HUDEP-2 (cell line): Measurements from ENCODE around the gene ANKRD23.

Experiments
- DNase-seq, 76 experiments: peaks; one replicate each; lab custom pipeline; 2025; ENCODE audit not compliant: unreplicated experiment in 76 of 76; lab: John Stamatoyannopoulos, UW

The ANKRD23 gene

DNA sequence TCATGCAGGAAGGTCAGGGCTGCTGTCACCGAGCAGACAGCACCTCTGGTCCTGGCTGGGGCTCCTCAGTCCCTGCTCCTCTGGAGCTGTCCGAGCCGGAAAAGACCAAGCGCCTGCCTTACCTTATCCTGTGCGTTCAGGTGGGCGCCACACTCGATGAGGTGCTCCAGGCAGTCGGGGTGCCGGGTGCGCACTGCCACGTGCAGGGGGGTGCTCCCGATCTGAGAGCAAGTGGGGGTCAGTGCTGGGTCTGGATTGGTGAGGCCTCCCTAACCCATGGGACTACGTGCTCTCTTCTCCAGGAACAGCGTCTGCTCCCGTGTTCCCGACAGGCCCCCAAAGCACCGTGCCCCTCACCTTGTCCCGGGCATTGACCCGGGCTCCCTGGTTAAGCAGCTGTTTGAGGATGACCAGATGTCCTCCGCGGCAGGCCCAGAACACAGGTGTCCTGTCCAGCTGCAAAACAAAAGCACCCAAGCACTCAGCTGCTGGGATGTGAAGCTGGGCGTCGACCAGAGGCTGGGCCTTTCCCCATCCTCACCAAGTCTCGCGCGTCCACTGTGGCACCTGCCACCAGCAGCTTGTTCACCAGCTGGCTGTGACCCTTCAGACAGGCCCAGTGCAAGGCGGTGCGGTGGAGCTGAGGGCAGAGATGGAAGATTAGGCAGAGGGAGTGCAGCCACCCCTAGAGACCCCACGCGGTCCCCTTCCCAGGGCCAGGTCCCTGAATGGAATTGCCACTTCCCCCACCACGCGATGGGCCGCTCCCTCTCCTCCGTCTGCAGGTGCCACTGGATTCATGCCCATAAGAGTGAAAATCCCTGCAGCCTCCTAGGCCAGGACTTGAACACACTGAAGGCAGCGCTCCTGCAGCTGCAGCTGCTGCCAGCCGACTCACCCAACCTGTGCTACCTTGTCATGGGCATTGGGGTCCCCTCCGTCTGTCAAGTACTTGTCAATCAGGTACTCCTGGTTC lies 3.7 kb downstream of the ANKRD23 start:
- no peak for DNase-seq

DNA sequence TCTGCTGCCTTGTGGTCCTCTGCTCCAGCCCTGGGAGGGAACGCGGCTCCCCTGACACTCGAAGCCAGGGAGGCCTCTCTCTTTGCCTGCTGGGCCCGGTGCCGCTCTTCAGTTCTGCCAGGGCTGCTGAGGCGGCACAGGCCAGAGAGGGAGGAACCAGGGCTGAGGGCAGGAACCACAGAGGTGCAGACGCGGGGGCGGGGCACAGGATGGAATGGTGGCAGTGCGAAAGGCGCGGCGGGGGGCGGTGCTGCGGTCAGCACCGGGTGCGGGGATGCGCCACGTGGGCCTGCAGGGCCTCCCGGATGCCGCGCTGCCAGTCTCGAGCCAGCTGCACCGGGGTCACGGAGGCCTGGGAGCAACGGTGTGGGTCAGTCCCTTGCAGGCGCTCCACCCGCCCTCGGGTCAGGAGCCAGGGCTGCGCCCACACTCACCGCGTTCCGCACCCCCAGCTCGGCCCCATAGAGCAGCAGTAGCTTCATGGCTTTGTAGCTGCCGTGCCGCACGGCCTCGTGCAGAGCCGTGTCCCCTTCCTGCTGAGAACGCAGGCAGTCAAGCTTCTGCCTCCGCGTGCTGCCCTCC lies 4.4 kb downstream of the ANKRD23 start:
- peak in 59 of 76 experiments; percentile 4 to 80 (median 47) for DNase-seq

DNA sequence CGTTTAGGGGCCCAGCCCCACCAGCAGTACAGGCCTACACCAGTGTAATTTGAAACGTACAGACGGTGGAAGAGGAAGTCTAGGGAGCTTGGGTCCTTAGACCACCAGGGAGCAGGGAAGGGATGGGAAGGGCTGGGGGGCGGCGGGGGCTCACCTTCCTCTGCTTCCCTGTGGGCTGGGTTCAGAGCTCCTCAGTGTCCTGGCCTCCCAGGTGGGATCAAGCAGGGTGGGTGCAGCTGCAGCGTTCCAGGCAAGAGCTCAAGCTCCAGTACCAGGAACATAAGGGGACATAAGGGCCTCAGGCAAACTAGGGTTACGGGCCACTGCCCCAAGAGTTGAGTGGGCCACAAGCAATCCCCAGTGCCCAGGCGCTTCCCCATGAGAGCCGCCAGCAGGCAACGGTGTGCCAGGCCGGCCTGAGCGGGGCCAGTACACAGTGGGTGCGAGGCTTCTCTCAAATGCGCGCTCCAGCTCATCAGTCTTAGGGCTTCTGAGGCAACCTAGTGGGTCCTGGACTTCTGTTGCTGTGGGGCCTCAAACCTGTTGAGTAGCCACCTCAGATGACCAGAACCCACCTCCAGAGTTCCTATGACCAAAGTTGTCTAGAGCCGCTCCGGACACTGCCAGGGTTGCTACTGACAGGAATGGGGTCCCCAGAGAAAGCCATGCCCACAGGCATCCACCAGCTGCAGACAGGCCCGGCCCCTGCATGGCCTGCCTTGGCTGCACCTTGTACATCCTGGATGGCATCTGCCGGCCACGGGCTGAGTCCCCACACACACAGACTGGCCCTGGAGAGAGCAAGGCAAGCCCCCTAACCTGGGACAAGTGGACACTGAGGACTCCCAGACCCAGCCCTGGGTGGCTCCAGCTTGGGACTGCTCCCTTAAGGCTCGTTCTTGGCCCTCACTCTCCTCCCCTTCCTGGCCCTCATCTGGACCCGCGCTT lies 5.2 kb downstream of the ANKRD23 start:
- no peak for DNase-seq

DNA sequence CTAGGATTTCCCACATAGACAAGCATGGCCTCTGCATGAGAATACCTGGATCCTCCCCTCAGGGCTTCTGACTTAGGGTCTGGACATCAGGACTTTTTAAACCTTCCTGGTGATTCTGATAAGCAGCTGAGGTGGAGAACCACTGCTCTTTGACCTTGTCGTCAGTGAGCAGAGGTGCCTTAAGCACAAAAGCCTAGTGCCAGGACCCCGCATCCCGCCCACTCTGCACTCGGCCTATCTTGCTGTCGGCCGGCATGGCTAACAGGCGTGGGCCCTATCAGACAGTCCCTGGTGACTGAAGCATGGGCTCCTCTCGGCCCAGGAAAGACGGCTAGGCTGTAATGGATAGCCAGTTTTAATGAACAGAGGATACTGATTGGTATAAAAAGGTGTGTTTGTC lies 6.2 kb downstream of the ANKRD23 start:
- DNase-seq = no peak

DNA sequence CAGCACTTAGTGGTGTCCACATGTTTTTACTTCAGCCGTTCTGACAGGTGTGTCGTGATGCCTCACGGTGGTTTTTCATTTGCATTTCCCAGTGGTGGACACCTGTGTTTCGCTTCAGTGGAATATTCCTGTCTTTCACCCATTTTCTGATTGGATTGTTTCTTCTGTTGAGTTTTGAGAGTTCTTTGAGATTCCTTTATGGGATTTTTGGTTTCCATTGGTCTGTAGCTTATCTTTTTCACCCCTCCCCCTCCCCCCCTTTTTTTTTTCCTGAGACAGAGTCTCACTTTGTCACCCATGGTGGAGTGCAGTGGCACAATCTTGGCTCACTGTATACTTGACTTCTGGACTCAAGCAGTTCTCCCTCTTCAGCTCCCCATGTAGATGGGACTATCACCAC lies 8.0 kb downstream of the ANKRD23 start:
- DNase-seq = no peak

DNA sequence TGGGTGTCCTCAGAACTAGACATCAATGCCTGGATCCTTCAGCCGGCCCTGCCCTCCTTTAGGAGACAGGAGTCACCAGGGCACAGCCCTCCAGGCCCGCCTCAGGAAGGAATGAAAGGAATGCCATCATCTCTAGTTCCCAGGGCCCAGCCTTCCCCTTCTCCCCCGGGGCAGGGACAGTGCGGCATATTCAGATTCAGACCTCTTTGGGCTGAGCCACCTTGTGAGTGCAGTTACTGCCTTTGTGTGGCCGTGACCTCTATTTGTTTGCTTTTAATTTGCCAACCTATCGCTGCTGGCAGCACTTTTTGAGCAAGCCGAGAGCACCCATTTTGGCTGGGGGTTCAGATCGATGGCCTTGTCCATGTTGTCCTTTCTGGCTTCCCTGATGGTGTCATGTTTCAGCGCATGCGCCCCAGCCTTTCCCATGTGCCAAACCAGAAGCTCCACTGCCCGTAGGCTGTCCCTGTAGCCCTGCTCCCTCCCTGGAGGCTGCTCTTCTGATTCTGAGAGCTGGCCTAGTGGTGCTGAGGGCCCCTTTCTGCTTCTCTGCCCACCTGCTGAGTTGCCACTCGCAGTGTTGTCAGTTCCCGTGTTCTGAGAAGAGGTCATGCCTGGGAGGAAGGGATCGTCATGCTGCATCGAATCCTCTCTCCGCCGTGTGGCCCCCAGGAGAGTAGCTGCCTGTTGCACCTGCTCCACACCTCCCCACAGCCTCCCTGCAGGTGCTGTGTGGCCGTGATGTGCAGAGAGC lies 10.9 kb downstream of the ANKRD23 start:
- DNase-seq = no peak

DNA sequence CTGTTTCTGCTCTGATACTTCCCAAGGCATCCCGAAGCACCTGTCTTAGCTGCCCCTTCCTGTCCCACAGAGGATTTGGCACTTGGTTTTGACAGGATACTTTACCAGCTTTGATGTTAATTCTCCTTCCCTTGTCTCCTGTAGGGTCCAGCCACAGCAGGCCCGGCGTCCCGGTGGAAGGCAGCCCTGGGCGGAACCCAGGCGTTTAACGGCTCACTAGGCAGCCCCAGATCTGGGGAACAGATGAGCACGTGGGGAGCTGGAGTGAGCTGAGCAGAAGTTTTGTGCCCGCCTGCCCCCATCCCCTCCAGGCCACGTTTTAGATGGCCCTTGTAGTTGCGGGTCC lies 11.4 kb downstream of the ANKRD23 start:
- no peak for DNase-seq

DNA sequence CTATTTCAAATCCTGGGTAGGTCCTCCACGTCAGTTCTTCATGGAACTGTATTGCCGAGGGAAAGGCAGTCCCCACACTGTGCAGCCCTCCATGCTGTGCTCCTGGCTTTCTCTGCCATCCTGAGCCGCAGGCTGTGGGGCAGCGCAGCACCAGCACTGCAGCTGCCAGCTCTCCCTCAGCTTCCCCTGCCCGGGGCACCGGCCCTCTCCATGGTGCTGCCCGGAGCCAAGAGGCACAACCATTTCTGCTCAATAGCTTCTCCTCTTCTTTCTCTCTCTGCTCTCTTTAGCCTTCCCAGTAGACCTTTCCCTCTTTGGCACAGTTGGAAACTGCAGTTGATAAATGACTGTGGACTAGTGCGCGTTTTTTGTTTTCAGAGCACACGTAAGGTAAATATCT lies 12.1 kb downstream of the ANKRD23 start:
- no peak for DNase-seq

DNA sequence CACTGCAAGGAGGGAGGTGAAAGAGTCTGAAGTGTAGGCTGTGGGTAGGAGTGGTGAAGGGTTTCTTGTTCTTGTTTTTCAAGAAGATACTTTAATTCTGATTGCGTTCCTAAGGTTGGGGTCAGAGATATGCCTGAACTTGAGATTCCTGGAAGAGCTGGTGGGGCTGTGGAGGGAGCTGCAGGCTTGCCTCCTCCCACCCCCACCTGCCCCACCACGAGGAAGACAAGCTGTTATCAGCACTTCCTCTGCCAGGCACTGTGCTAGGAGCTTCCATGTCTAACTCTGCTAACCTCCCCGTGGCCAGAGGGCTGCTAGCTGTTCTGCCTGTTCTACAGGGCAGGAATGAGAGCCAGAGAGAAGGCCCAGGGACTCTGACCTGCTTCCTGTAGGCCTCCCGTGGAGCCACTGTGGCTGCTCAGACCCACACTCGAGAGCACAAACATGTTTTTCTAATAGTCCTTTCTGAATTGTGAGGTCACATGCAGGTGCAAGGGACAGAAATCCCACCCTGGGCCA lies 13.7 kb downstream of the ANKRD23 start:
- peak in 4 of 76 experiments; percentile 4 to 20 (median 12) for DNase-seq

DNA sequence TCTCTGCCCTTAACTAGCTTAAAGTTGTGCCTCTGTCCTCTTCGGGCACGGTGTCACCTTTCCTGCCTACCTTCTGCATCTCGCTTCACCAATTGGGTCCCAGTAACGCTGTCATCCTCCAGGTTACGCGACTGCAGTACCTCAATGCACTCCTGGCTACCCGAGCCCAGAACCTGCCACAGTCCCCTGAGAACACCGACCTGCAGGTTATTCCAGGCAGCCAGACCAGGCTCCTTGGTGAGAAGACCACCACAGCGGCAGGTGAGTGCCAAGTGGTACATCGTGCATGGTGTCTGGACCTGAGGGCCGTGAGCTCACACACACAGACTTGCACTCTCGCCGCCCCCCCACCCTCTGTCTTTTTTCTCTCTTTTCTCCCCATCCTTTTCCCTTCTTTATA lies 14.9 kb downstream of the ANKRD23 start:
- DNase-seq = no peak

DNA sequence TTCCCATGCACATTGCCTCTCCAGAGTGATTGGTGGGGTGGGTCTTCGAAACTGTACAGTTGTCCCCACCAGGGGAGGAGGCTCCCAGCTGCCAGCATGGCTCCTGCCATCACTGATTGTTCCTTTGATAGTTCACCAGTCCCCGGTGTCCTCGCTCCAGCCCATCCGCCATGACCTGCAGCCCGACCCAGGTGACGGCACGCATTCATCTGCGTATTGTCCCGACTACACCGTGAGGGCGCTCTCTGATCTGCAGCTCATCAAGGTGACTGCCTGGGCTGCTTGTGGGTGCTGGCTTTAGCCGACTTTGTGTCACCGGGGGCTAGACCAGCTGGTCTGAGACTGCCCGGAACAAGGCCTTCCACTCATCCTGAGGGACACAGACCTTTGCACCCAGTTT lies 15.4 kb downstream of the ANKRD23 start:
- DNase-seq = no peak

DNA sequence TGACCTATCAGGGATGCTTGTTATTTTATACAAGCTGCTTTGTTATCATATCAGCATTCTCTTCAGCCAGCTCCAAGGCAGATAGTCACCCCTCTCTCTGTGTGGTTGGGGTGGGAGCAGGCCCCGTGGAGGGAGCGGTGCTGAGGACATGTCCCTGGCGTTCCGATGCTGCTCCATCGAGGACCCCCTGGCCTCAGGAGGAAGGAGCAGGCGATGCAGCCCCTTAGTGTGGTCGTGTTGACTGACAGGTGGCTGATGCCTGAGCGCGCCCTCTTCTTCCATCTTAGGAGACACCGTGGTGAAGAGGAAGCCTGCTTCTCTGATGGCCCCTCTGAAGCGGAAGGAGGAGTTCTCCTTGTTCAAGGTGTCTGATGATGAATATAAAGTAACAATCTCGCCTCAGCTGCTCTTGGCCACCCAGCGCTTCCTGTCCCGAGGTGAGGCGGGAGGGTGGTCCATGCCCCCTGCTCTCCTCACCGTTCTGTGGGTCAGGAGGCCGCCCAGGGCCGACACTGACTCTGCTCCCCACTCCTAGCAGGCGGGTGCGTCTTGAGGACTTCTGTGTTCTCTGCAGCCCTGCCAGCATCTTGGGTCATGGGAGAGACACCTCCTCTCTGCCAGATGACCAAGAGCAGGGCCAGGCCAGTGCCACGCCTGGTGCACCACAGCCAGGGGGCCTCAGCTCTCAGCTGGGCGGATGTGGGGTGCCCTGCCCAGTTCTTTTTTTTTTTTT lies 17.1 kb downstream of the ANKRD23 start:
- no peak for DNase-seq

DNA sequence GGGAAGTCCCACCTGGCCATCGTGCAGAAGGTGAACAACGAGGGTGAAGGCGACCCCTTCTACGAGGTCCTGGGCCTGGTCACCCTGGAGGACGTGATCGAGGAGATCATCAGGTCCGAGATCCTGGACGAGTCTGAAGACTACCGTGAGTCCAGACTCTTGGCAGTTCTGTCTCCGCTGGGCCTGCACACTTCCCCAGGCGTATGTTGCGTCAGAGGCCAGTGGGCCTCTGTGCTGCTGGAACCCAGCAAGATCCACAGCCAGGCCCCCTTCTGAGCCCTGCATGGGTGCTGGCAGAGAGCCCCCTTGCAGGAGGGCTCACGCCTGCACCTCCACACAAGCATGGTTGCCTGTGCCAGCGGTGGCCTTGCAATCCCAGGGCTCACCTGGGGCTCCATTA lies 18.8 kb downstream of the ANKRD23 start:
- DNase-seq = no peak

DNA sequence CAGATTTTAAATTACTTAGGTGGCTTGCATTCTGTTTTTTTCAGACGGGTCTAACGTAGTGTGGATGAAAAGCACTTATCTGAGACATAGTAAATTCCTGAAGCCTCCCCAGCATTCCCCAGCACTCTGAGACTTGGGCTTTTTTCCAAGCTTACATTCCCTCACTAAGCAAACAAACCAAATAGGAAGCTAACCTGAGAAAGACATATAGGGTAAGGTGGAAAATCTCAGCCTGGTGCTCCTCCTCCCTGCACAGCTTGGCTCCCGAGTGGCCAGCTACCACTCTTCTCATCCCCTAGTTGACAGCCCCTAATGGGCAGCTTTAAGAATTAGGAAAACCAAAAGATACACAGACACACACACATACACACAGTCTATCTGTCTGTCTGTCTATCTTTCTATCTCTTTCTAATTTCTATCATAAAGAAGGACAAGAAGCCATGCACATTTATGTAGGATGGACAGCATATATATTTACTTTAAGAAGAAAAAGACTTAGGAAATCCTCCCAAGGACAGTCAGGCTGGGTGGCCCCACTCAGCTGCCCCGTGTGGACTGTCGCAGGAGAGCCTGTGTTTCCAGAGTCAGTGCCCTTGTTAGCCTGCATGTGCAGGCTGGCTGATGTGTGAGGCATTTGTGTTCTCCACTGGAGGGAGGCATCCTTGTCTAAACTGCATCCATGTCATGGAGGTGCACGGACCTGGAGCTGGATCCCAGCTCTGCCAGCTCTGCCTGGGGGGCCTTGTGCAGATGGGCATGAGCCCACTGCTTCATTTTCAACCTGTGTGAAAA lies 19.5 kb downstream of the ANKRD23 start:
- no peak for DNase-seq

DNA sequence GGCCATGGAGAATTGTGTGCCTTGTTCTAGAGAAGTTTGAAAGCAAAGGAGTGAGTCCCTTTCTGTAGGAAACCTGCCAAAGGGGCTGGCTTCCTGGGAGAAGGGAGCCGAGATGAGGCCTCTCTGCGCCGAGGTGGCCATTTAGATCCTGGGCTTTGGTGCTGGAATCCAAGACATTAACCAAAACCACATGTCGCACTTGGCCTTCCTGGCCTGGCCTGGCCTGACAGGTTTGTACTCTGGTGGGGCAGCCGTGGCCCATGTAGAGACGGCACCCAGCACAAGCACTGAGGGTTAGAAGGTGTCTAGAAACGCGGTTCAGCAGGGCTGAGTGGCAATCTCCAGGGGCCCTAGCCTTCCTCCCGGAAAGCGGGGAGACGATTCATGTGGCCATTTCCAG lies 20.6 kb downstream of the ANKRD23 start:
- no peak for DNase-seq

DNA sequence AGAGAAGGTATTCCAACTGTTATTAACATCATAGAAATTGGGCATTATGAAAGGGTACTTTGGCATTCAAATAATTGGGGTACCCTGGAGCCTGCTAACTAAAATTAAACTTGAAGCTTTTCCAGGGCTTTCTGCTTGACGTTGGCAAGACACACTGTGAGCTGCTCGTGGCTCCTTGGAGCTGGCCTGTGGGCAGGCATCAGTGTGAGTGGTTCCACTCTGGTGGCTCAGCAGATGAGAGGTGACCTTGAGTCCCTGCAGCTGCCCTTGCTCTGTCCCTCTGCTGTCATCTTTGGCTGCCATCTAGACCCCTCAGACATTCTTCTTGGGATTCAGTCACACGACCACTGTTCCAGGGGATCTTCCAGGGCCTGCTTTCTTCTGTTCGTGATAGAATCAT lies 21.0 kb downstream of the ANKRD23 start:
- DNase-seq = no peak

DNA sequence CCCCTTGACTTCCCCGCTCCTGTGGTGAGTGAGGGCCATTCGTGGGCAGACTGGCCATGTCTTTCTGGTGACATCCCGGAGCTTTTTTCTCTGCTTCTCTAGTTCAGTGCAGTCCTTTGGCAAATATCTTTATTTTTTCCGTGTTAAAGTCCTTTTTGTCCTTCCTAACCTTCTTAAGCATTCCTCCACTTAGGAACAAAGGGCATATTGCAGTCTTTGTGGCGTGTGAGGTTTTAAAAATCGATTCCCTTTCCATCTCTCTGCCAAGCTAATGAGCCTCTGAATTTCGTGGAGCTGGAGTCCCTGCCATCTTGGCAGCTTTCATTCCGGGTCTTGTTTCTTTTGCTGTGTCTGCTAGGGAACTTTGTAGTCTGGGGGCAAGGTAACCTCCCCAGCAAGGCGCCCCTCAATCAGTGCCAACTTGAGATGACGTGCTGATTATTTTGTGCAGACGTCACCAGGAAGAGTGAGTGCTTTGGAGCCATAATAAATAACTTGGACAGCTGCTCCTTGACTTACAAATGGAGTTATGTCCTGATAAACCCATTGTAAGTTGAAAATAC lies 22.6 kb downstream of the ANKRD23 start:
- no peak for DNase-seq

DNA sequence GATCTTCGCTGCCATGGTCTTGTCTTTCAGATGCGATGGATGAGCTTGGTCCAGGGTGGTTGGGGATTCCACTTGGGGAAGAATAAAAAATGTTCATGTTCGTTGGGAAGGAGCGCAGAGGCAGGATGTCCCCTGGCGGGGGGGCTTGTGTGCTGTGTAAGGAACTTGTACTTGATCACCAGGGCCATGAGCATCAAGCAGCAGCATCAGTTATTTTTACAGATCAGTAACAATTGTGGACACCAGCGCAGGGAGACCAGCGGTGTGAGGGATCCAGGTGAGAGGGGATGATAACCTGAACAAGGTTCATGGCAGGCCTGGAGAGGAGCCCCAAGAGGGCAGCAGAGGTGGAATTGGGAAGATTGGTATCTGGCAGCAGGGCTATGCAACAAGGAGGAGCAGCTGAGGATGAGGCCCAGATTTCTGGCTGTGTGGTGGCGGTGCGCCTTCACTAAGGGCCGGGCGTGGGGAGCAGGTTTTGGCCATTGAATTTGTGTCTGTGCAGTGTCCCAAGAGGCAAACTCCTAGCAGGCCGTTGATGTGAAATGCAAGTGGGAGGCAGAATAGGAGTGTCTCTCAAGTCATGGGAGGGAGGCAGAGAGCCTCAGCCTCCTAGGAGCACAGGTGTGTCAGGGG lies 23.8 kb downstream of the ANKRD23 start:
- no peak for DNase-seq
